A673 (cell line): ENCODE data around the gene STRAP. TPM values are rescaled to one million over a fixed set of nuclear protein-coding genes. Genes with fewer than 3 reads are reported as not detected.

ENCODE experiments used
- BruUV-seq: library from RNA; stranded (reverse); fragments of 400-500 nt; replicated peaks from 2 replicates; lab custom pipeline; 2021; lab: Mats Ljungman, UMichigan
- CTCF ChIA-PET: fragments of 300-600 bp; sonication (Branson Sonifier 250); formaldehyde crosslinking; loops from one replicate; lab custom pipeline; 2022; ENCODE audit warnings: antibody characterized with exemption; lab: Charles Lee
- POLR2A ChIA-PET: fragments of 300-600 bp; sonication (Branson Sonifier 250); formaldehyde crosslinking; loops from one replicate; lab custom pipeline; 2022; ENCODE audit warnings: antibody characterized with exemption; ENCODE audit not compliant: low non-redundant PET; lab: Charles Lee
- DNase-seq: peaks from one replicate; pipeline ENCODE4 v3.0.0-alpha.2; 2015; ENCODE audit warnings: low spot score
- H3K27ac ChIP-seq: fragments of 200-600 bp; sonication (generic); 2 replicates; pipeline ENCODE4 v1.5.1; 2016; ENCODE audit warnings: mixed run types, low read depth, mild to moderate bottlenecking, mixed read lengths, antibody characterized with exemption, low read length; ENCODE audit not compliant: poor library complexity, severe bottlenecking
- H3K27me3 ChIP-seq: fragments of 200-600 bp; sonication (generic); replicated peaks from 2 replicates; pipeline ENCODE4 v1.6.1; 2017; ENCODE audit warnings: mixed run types, low read depth, mild to moderate bottlenecking, mixed read lengths, antibody characterized with exemption, low read length; ENCODE audit not compliant: insufficient read depth, poor library complexity
- H3K36me3 ChIP-seq: fragments of 200-600 bp; sonication (generic); 2 replicates; pipeline ENCODE4 v1.6.1; 2016; ENCODE audit warnings: mixed run types, mild to moderate bottlenecking, mixed read lengths, antibody characterized with exemption, low read length; ENCODE audit not compliant: insufficient read depth, poor library complexity, severe bottlenecking
- H3K4me1 ChIP-seq: fragments of 200-600 bp; sonication (generic); 2 replicates; pipeline ENCODE4 v1.6.1; 2017; ENCODE audit warnings: mixed run types, mild to moderate bottlenecking, mixed read lengths, antibody characterized with exemption, low read length; ENCODE audit not compliant: insufficient read depth, poor library complexity, severe bottlenecking
- H3K4me3 ChIP-seq: fragments of 200-600 bp; sonication (generic); 2 replicates; pipeline ENCODE4 v1.5.1; 2016; ENCODE audit warnings: low read depth, mixed run types, mild to moderate bottlenecking, mixed read lengths, low read length; ENCODE audit not compliant: poor library complexity, severe bottlenecking
- H3K9me3 ChIP-seq: fragments of 200-600 bp; sonication (generic); 2 replicates; pipeline ENCODE4 v1.6.1; 2016; ENCODE audit warnings: mixed run types, low read depth, mild to moderate bottlenecking, mixed read lengths, antibody characterized with exemption, low read length; ENCODE audit not compliant: poor library complexity, severe bottlenecking
- CTCF ChIP-seq: fragments of 300-800, 200-600 bp; sonication (generic); conservative IDR thresholded peaks from 2 replicates; pipeline ENCODE4 v1.5.1; 2017; ENCODE audit warnings: low read depth, mild to moderate bottlenecking, antibody characterized with exemption, low read length, moderate library complexity, mixed read lengths
- EZH2 ChIP-seq: fragments of 200-600 bp; sonication (generic); IDR thresholded peaks from 2 replicates; pipeline ENCODE4 v1.6.1; 2017; ENCODE audit warnings: borderline replicate concordance, low read depth, mild to moderate bottlenecking, mixed read lengths, antibody characterized with exemption, low read length; ENCODE audit not compliant: poor library complexity, severe bottlenecking
- intact Hi-C: fragments of 100-400 bp; cut with micrococcal nuclease; formaldehyde crosslinking; loops from one replicate; pipeline ENCODE4 v1.10.0; 2022; ENCODE audit not compliant: unreplicated experiment
- total RNA-seq: library from RNA; stranded (reverse); gene quantifications from 2 replicates; pipeline ENCODE4 v1.2.3, GENCODE V29; 2021

Gene STRAP
- total RNA-seq, 1 experiment from 2014 or later: 247 TPM

GRCh38 chr12:15854916-15855315 is 27.3 kb upstream of the STRAP start:
- intact Hi-C loops: loop anchor here (5.0 kb wide), 1 partner anchor 578 kb away; no protein-coding TSS in a partner anchor
- CTCF ChIA-PET: interaction anchor here (1.5 to 1.8 kb wide), 2 partner anchors 265 to 270 kb away, joined by 6 to 9 read pairs; no protein-coding TSS in a partner anchor
- no TSS peak for BruUV-seq

GRCh38 chr12:15855646-15856045 is 26.5 kb upstream of the STRAP start:
- intact Hi-C loops: loop anchor here (1.0 to 5.0 kb wide), 3 partner anchors 265 to 578 kb away; no protein-coding TSS in a partner anchor
- H3K4me3 ChIP-seq: no peak overlapping the region
- ChIA-PET POLR2A (no interaction called here), CTCF (interaction anchor here (0.9 to 1.8 kb wide), 4 partner anchors 265 to 324 kb away, joined by 3 to 9 read pairs (median 5); no protein-coding TSS in a partner anchor)
- no peak for TF ChIP-seq CTCF
- TF ChIP-seq EZH2: no peak
- no peak for DNase-seq
- H3K36me3 ChIP-seq: no peaks in the 10 kb centered on the region
- H3K27ac ChIP-seq: no peak overlapping the region
- no peaks in the 10 kb centered on the region for H3K27me3 ChIP-seq
- no peaks in the 10 kb centered on the region for H3K9me3 ChIP-seq
- no TSS peak for BruUV-seq
- H3K4me1 ChIP-seq: peaks cover 16% of the 10 kb centered on the region

More at GRCh38 chr12:15854916-15855315, 27.3 kb upstream of the STRAP start:
- Histone ChIP-seq H3K4me3 (no peak overlapping the region), H3K4me1 (peaks cover 16% of the 10 kb centered on the region), H3K36me3 (no peaks in the 10 kb centered on the region), H3K27me3 (no peaks in the 10 kb centered on the region), H3K9me3 (no peaks in the 10 kb centered on the region), H3K27ac (no peak overlapping the region)
- DNase-seq: peak; percentile 45
- TF ChIP-seq CTCF (no peak), EZH2 (no peak)
- POLR2A ChIA-PET: no interaction called here

- no peak overlapping the region for H3K4me3 ChIP-seq
- no peak overlapping the region for H3K27ac ChIP-seq
- no peaks in the 10 kb centered on the region for H3K9me3 ChIP-seq
- CTCF ChIA-PET: interaction anchor here (0.7 to 2.5 kb wide), 7 partner anchors 68 to 324 kb away, joined by 3 to 23 read pairs (median 5); no protein-coding TSS in a partner anchor
- intact Hi-C loops: loop anchor here (1.0 to 5.0 kb wide), 3 partner anchors 266 to 579 kb away; no protein-coding TSS in a partner anchor
- POLR2A ChIA-PET: no interaction called here
- TF ChIP-seq EZH2 (no peak), CTCF (peak; percentile 82)
- H3K36me3 ChIP-seq: no peaks in the 10 kb centered on the region
- peaks cover 16% of the 10 kb centered on the region for H3K4me1 ChIP-seq
- BruUV-seq: no TSS peak
- no peaks in the 10 kb centered on the region for H3K27me3 ChIP-seq
- DNase-seq: peak; percentile 75
Observed at GRCh38 chr12:15856097-15856982, 25.8 kb upstream of the STRAP start.
